ENCODE data around the gene SHISA8. TPM values are rescaled to one million over a fixed set of nuclear protein-coding genes. Genes with fewer than 3 reads are reported as not detected.

SHISA8 gene
- total and polyA plus RNA-seq, 10 donors, result 0.51 to 5.9 (median 3.0) TPM

GRCh38 chr22:41868556-41868955 is 46.3 kb downstream of the SHISA8 start:
- no peak overlapping the region for H3K4me3 ChIP-seq
- H3K36me3 ChIP-seq, result peaks cover 0 to 77% (median 59%) of the 10 kb centered on the region in 6 donors
- whole genome bisulfite sequencing, 5 donors, result 93 to 98% (median 97%) methylated on average over 9 to 10 of the region's 10 CpGs

DNA sequence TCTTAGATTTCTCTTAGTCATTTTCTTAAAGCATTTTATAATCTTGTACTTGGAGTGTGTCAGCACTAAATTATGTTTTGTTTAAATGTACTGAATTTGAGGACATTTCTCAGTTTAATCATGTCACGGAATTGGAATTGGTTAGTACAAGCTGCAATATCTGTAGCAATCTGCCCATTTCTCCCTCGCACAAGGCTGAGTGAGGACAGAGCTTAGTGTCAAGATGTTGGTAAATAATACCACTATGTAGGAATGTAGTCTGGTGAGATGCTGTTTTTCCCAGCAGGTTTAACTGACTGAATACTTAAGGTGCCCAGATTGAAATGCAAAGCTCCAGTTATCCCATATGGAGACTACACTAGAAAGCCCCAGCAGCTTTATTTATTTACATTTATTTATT is 51.4 kb downstream of the SHISA8 start:
- H3K27ac ChIP-seq, result peak overlapping the region; percentile 69 to 91 (median 82)
- intact Hi-C loops (cut with DNase I; ENCODE audit: low total_unique reads), result no loop called here
- H3K4me1 ChIP-seq, result peaks cover 15 to 75% (median 54%) of the 10 kb centered on the region in 6 donors
- DNase-seq, result no peak
- H3K4me3 ChIP-seq, result no peak overlapping the region
- no peaks in the 10 kb centered on the region for H3K27me3 ChIP-seq (replicated peaks in 1 of 7)
- TF ChIP-seq POLR2AphosphoS5 (IDR thresholded peaks at IDR 0.05) (no peak), CTCF (IDR thresholded peaks at IDR 0.05 in 8 of 11, conservative IDR thresholded peaks at IDR 0.05 in 3 of 11) (no peak), POLR2A (IDR thresholded peaks at IDR 0.05) (no peak)
- WGBS, 5 donors, result 83 to 94% (median 92%) methylated on average over 2 of the region's 2 CpGs
- H3K36me3 ChIP-seq, result peaks cover 0 to 26% (median 21%) of the 10 kb centered on the region in 6 donors
- no peaks in the 10 kb centered on the region for H3K9me3 ChIP-seq

More at GRCh38 chr22:41868556-41868955, 46.3 kb downstream of the SHISA8 start:
- H3K9me3 ChIP-seq, result no peaks in the 10 kb centered on the region
- peaks cover 0 to 37% (median 3%) of the 10 kb centered on the region in 6 donors for H3K4me1 ChIP-seq
- H3K27me3 ChIP-seq (replicated peaks in 1 of 7), result no peaks in the 10 kb centered on the region
- intact Hi-C loops (cut with DNase I; ENCODE audit: low total_unique reads), result no loop called here
- H3K27ac ChIP-seq, result no peak overlapping the region
- DNase-seq, result no peak
- TF ChIP-seq POLR2AphosphoS5 (IDR thresholded peaks at IDR 0.05) (no peak), POLR2A (IDR thresholded peaks at IDR 0.05) (no peak), CTCF (IDR thresholded peaks at IDR 0.05 in 8 of 11, conservative IDR thresholded peaks at IDR 0.05 in 3 of 11) (no peak)

DNA sequence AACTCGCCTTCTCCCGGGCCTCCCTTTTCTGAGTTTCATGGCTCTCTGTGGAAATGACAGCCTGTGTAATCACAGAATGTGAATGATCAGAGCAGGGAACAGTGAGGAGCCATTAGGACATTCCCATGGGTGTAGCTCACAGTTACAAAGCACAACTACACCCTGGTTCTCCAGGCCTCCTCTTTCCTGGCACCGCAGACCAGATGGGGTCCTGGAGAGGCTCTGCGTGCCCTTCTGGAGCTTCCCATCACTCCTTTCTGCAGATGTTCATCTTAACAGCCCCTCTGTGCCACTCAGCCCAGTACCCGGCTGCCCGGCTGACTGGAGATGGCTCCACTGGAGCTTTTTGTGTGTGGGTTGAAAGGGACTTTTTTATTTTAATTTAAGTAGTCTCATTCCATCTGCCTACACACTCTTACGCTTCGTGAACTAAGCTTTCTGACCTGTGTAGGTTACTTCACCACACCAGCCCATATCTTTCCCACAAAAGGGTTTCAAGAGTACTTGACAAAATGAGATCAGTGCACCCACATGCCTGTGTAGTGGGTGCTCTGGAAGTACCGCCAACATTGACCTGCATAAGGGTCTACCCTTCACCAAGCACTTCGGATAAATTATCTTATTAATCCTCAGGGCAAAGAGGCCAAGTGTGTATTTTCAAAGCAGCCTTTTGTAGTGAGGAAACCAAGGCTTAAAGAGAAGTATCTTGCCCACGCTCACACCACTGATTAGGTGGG is 52.2 kb downstream of the SHISA8 start:
- no peaks in the 10 kb centered on the region for H3K9me3 ChIP-seq
- DNase-seq, result peak; percentile 81
- no peak for TF ChIP-seq CTCF (IDR thresholded peaks at IDR 0.05 in 8 of 11, conservative IDR thresholded peaks at IDR 0.05 in 3 of 11)
- peak in 1 of 3 donors; percentile 15 for TF ChIP-seq POLR2AphosphoS5 (IDR thresholded peaks at IDR 0.05)
- H3K36me3 ChIP-seq, result peaks cover 0 to 18% (median 13%) of the 10 kb centered on the region in 6 donors
- peak overlapping the region; percentile 69 to 91 (median 82) for H3K27ac ChIP-seq
- intact Hi-C loops (cut with DNase I; ENCODE audit: low total_unique reads), result no loop called here
- peaks cover 16 to 83% (median 61%) of the 10 kb centered on the region in 6 donors for H3K4me1 ChIP-seq
- WGBS, 5 donors, result 45 to 66% (median 58%) methylated on average over 11 of the region's 11 CpGs
- H3K4me3 ChIP-seq, result peak overlapping the region in 1 of 8 donors; percentile 7
- no peaks in the 10 kb centered on the region for H3K27me3 ChIP-seq (replicated peaks in 1 of 7)

DNA sequence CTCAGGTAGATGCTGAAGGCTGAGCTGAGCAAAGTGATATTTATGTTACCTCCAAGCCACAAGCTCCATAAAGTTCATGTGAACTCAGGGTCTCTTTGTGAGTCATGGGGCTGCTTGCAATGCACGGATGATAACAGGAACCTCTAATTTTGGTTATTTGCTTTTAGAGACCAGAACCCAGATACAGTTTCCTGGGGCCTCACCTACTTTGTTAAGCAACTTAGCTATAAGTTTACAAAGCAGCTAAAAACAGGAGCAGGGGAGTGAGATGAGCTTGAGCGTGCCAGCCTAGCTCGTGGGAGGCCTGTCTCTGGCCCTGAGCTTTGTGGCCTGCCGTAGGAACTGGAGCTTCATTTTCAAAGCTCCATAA is 52.7 kb downstream of the SHISA8 start:
- Histone ChIP-seq H3K36me3 (peaks cover 0 to 13% (median 7%) of the 10 kb centered on the region in 6 donors), H3K4me1 (peaks cover 22 to 88% (median 67%) of the 10 kb centered on the region in 6 donors), H3K4me3 (peak overlapping the region in 1 of 8 donors; percentile 7), H3K27me3 (replicated peaks in 1 of 7) (no peaks in the 10 kb centered on the region), H3K9me3 (no peaks in the 10 kb centered on the region), H3K27ac (peak overlapping the region; percentile 69 to 91 (median 82))
- TF ChIP-seq POLR2A (IDR thresholded peaks at IDR 0.05), result no peak
- peak in 2 of 3 donors; percentile 64 to 75 for TF ChIP-seq POLR2AphosphoS5 (IDR thresholded peaks at IDR 0.05)
- intact Hi-C loops (cut with DNase I; ENCODE audit: low total_unique reads), result no loop called here
- WGBS, 5 donors, result 22 to 42% (median 30%) methylated on average over 4 of the region's 4 CpGs
- DNase-seq, result no peak

Small RNA genes within 50 kb of the gene (microRNA-seq; reads per million reads assigned to microRNA genes)
- 15.5 to 29.4 (median 19.9) reads per million in 3 donors for gene MIR33A

Small RNA genes within 50 kb of the gene (small RNA-seq; reads per million reads assigned to genes)
- 0 to 1.5 (median 1.2) reads per million in 4 donors for gene MIR33A

Other genes with a start within 250 kb of the SHISA8 start
- gene SNU13, start 226.2 kb downstream of the SHISA8 start, total RNA-seq, result 100 to 1,000 TPM in 5 of 7 donors, 10 to 100 TPM in 2; 89.0 to 116 (median 106) TPM
- 100 to 1,000 TPM; 118 to 165 (median 161) TPM for gene SNU13, start 226.2 kb downstream of the SHISA8 start, polyA plus RNA-seq
- 10 to 100 TPM; 17.7 to 56.5 (median 26.9) TPM for gene MEI1, start 215.6 kb downstream of the SHISA8 start, total RNA-seq
- 10 to 100 TPM; 19.9 to 22.6 (median 21.5) TPM for gene MEI1, start 215.6 kb downstream of the SHISA8 start, polyA plus RNA-seq
- 10 to 100 TPM in 3 of 7 donors, 1 to 10 TPM in 4; 8.9 to 11.8 (median 10.0) TPM for gene CCDC134, start 114.4 kb downstream of the SHISA8 start, total RNA-seq
- 1 to 10 TPM in 2 of 3 donors, under 1 TPM in 1; 0.54 to 2.4 (median 1.2) TPM for gene CCDC134, start 114.4 kb downstream of the SHISA8 start, polyA plus RNA-seq
- 100 to 1,000 TPM in 1 of 7 donors, 10 to 100 TPM in 6; 47.6 to 104 (median 64.0) TPM for gene SREBF2, start 82.0 kb downstream of the SHISA8 start, total RNA-seq
- 10 to 100 TPM; 19.4 to 49.4 (median 29.7) TPM for gene SREBF2, start 82.0 kb downstream of the SHISA8 start, polyA plus RNA-seq
- gene TNFRSF13C, start 11.7 kb upstream of the SHISA8 start, total RNA-seq, result 100 to 1,000 TPM in 1 of 7 donors, 10 to 100 TPM in 6; 65.3 to 144 (median 84.2) TPM
- gene TNFRSF13C, start 11.7 kb upstream of the SHISA8 start, polyA plus RNA-seq, result 10 to 100 TPM; 57.8 to 95.5 (median 65.9) TPM
- gene CENPM, start 32.1 kb upstream of the SHISA8 start, total RNA-seq, result 10 to 100 TPM in 4 of 7 donors, 1 to 10 TPM in 3; 3.3 to 20.9 (median 10.1) TPM
- gene CENPM, start 32.1 kb upstream of the SHISA8 start, polyA plus RNA-seq, result 10 to 100 TPM; 14.4 to 63.1 (median 24.7) TPM
- gene SEPTIN3, start 54.4 kb upstream of the SHISA8 start, total RNA-seq, result 1 to 10 TPM in 1 of 7 donors, under 1 TPM in 6; 0.17 to 1.0 (median 0.26) TPM
- under 1 TPM; 0.07 to 0.16 (median 0.09) TPM for gene SEPTIN3, start 54.4 kb upstream of the SHISA8 start, polyA plus RNA-seq
- 1 to 10 TPM; 1.6 to 5.0 (median 2.5) TPM for gene WBP2NL, start 83.7 kb upstream of the SHISA8 start, total RNA-seq
- 1 to 10 TPM; 1.2 to 1.5 (median 1.3) TPM for gene WBP2NL, start 83.7 kb upstream of the SHISA8 start, polyA plus RNA-seq
- gene NAGA, start 155.7 kb upstream of the SHISA8 start, total RNA-seq, result 10 to 100 TPM; 20.2 to 60.2 (median 34.1) TPM
- gene NAGA, start 155.7 kb upstream of the SHISA8 start, polyA plus RNA-seq, result 1 to 10 TPM; 7.0 to 7.4 (median 7.1) TPM
- 10 to 100 TPM in 3 of 7 donors, 1 to 10 TPM in 4; 6.8 to 11.5 (median 9.6) TPM for gene PHETA2, start 159.2 kb upstream of the SHISA8 start, total RNA-seq
- 1 to 10 TPM; 3.1 to 5.5 (median 4.3) TPM for gene PHETA2, start 159.2 kb upstream of the SHISA8 start, polyA plus RNA-seq
- gene SMDT1, start 164.6 kb upstream of the SHISA8 start, total RNA-seq, result 10 to 100 TPM; 13.6 to 91.4 (median 69.6) TPM
- gene SMDT1, start 164.6 kb upstream of the SHISA8 start, polyA plus RNA-seq, result 100 to 1,000 TPM in 1 of 3 donors, 10 to 100 TPM in 2; 79.9 to 171 (median 90.7) TPM
- 10 to 100 TPM; 31.1 to 44.9 (median 36.8) TPM for gene NDUFA6, start 175.7 kb upstream of the SHISA8 start, total RNA-seq
- gene NDUFA6, start 175.7 kb upstream of the SHISA8 start, polyA plus RNA-seq, result 10 to 100 TPM; 50.2 to 73.8 (median 64.2) TPM
- gene CYP2D6, start 215.7 kb upstream of the SHISA8 start, total RNA-seq, result 1 to 10 TPM; 1.2 to 3.6 (median 2.1) TPM
- gene CYP2D6, start 215.7 kb upstream of the SHISA8 start, polyA plus RNA-seq, result 1 to 10 TPM; 2.4 to 3.5 (median 3.0) TPM

Data from spleen (tissue), 11 donors.